Activated CD4-positive, alpha-beta memory T cell treated with anti-CD3 and anti-CD28 coated beads, Interleukin-2, amount 10 ng/mL, durations not matched to agents 7 days and 5 days (primary cell): ENCODE data around the gene NOPCHAP1. TPM values are rescaled to one million over a fixed set of nuclear protein-coding genes. Genes with fewer than 3 reads are reported as not detected.

Experiments
- CTCF ChIA-PET: fragments of 350-600 bp; sonication (Branson Sonifier 250); formaldehyde crosslinking; loops from one replicate; lab custom pipeline; 2021; ENCODE audit warnings: antibody characterized with exemption, inconsistent platforms; lab: Charles Lee
- POLR2A ChIA-PET: fragments of 350-600 bp; sonication (Branson Sonifier 250); formaldehyde crosslinking; loops from one replicate; lab custom pipeline; 2021; ENCODE audit warnings: antibody characterized with exemption; lab: Charles Lee
- DNase-seq: peaks from one replicate; pipeline ENCODE4 v3.0.0-alpha.2; 2020
- H3K27ac Mint-ChIP-seq: one replicate; pipeline ENCODE4 v1.8.0; 2021; ENCODE audit warnings: mild to moderate bottlenecking, mixed read lengths
- H3K27me3 Mint-ChIP-seq: one replicate; pipeline ENCODE4 v1.8.0; 2021; ENCODE audit warnings: mixed read lengths
- H3K36me3 Mint-ChIP-seq: one replicate; pipeline ENCODE4 v1.8.0; 2021; ENCODE audit warnings: low read depth, mixed read lengths
- H3K4me1 Mint-ChIP-seq: one replicate; pipeline ENCODE4 v1.8.0; 2021; ENCODE audit warnings: mixed read lengths
- H3K4me3 Mint-ChIP-seq: one replicate; pipeline ENCODE4 v1.8.0; 2021; ENCODE audit warnings: mild to moderate bottlenecking, mixed read lengths
- H3K9me3 Mint-ChIP-seq: one replicate; pipeline ENCODE4 v1.8.0; 2021; ENCODE audit warnings: mixed read lengths
- total RNA-seq, 2 experiments: library from RNA; stranded (reverse); gene quantifications; one replicate each; pipeline ENCODE4 v1.2.3, GENCODE V29; 2021

Gene NOPCHAP1
- total RNA-seq, 2 experiments from 2014 or later, result 10.3 to 12.0 TPM

- POLR2A ChIA-PET, result no interaction called here
- no peaks in the 10 kb centered on the region for H3K27me3 Mint-ChIP-seq
- no peak for DNase-seq
- H3K27ac Mint-ChIP-seq, result no peak overlapping the region
- CTCF ChIA-PET, result no interaction called here
- H3K9me3 Mint-ChIP-seq, result peaks cover 21% of the 10 kb centered on the region
- H3K4me3 Mint-ChIP-seq, result no peak overlapping the region
- peaks cover 83% of the 10 kb centered on the region for H3K36me3 Mint-ChIP-seq
- H3K4me1 Mint-ChIP-seq, result no peaks in the 10 kb centered on the region
Observed at GRCh38 chr12:105001476-105001875, 15.4 kb downstream of the NOPCHAP1 start.

DNA sequence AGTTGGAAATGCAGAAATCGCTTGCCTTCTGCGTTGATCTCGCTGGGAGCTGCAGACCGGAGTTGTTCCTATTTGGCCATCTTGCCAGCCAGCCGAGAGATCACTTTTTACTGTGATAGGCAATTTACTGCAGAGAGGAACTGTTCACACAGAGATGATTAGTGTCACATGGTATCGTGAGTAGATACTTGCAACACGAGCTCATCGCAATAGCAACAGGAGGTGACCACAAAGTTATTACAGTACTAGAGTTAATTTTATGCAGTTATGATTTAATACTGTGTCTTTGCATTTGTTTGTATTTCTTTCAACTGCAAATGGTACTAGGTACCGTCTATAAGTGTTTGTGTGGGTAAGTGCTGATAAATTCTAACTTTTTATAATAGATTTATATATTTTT, 27.8 kb downstream of the NOPCHAP1 start:
- peaks cover 51% of the 10 kb centered on the region for H3K36me3 Mint-ChIP-seq

GRCh38 chr12:105014603-105015002, 28.5 kb downstream of the NOPCHAP1 start:
- H3K9me3 Mint-ChIP-seq, result peaks cover 19% of the 10 kb centered on the region
- H3K27me3 Mint-ChIP-seq, result no peaks in the 10 kb centered on the region
- H3K4me1 Mint-ChIP-seq, result no peaks in the 10 kb centered on the region
- H3K4me3 Mint-ChIP-seq, result no peak overlapping the region
- no peak overlapping the region for H3K27ac Mint-ChIP-seq
- DNase-seq, result no peak
- H3K36me3 Mint-ChIP-seq, result peaks cover 44% of the 10 kb centered on the region
- ChIA-PET CTCF (interaction anchor here (1.0 kb wide), 1 partner anchor 10 kb away, joined by 4 read pairs; no protein-coding TSS in a partner anchor), POLR2A (interaction anchor here (0.6 kb wide), 1 partner anchor 518 kb away, joined by 3 read pairs; no protein-coding TSS in a partner anchor)

More for the DNA sequence above, 27.8 kb downstream of the NOPCHAP1 start:
- ChIA-PET POLR2A (interaction anchor here (0.6 kb wide), 1 partner anchor 518 kb away, joined by 3 read pairs; no protein-coding TSS in a partner anchor), CTCF (interaction anchor here (1.0 kb wide), 1 partner anchor 10 kb away, joined by 4 read pairs; no protein-coding TSS in a partner anchor)
- H3K4me3 Mint-ChIP-seq, result no peak overlapping the region
- H3K27me3 Mint-ChIP-seq, result no peaks in the 10 kb centered on the region
- peaks cover 25% of the 10 kb centered on the region for H3K9me3 Mint-ChIP-seq
- no peak overlapping the region for H3K27ac Mint-ChIP-seq
- no peak for DNase-seq
- H3K4me1 Mint-ChIP-seq, result no peaks in the 10 kb centered on the region

GRCh38 chr12:105015543-105015942, 29.4 kb downstream of the NOPCHAP1 start:
- no peak for DNase-seq
- Mint-ChIP-seq H3K4me3 (no peak overlapping the region), H3K27ac (no peak overlapping the region), H3K9me3 (peaks cover 11% of the 10 kb centered on the region), H3K36me3 (peaks cover 34% of the 10 kb centered on the region), H3K27me3 (no peaks in the 10 kb centered on the region), H3K4me1 (no peaks in the 10 kb centered on the region)
- ChIA-PET POLR2A (no interaction called here), CTCF (no interaction called here)

DNA sequence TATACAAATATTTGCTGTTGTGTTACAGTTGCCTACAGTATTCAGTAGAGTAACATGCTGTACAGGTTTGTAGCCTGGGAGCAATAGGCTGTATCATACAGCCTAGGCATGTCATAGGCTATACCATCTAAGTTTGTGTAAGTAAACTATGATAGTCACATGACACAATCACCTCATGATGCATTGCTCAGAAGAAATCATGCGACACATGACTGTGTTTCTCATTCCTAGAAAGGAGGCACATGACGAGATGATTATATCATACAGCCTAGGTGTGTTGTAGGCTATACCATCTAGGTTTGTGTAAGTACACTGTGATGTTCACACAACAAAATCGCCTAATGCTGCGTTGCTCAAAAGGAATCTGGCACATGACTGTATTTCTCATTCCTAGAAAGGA, 31.9 kb downstream of the NOPCHAP1 start:
- Mint-ChIP-seq H3K9me3 (no peaks in the 10 kb centered on the region), H3K36me3 (peaks cover 11% of the 10 kb centered on the region), H3K27ac (no peak overlapping the region), H3K27me3 (no peaks in the 10 kb centered on the region), H3K4me3 (no peak overlapping the region), H3K4me1 (no peaks in the 10 kb centered on the region)
- CTCF ChIA-PET, result no interaction called here
- POLR2A ChIA-PET, result no interaction called here
- no peak for DNase-seq

DNA sequence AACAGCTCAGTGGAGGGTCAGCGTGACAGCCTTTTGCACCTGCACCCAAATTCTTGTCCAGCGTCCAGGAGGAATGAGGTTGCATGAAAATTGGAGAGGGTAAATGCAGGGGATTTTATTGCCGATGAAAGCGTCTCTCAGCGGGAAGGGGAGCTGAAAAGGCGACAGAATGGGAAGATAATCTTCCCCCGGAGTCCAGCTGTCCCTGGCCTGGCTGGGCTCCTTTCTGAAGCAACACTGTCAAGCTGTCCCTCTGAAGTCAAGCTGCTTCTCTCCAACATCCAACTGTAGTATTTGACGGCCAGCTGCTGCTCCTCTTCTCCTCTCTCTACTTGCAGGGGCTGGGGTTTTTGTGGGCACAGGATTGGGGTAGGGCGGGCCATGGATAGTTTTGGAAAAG, 32.7 kb downstream of the NOPCHAP1 start:
- Mint-ChIP-seq H3K36me3 (peaks cover 7% of the 10 kb centered on the region), H3K9me3 (no peaks in the 10 kb centered on the region), H3K4me1 (no peaks in the 10 kb centered on the region), H3K27ac (no peak overlapping the region), H3K4me3 (no peak overlapping the region), H3K27me3 (no peaks in the 10 kb centered on the region)
- ChIA-PET CTCF (no interaction called here), POLR2A (no interaction called here)
- DNase-seq, result no peak

GRCh38 chr12:105020241-105020962, 34.3 kb downstream of the NOPCHAP1 start:
- no peaks in the 10 kb centered on the region for H3K27me3 Mint-ChIP-seq
- H3K9me3 Mint-ChIP-seq, result no peaks in the 10 kb centered on the region
- H3K4me1 Mint-ChIP-seq, result no peaks in the 10 kb centered on the region
- no peak overlapping the region for H3K27ac Mint-ChIP-seq
- ChIA-PET CTCF (no interaction called here), POLR2A (no interaction called here)
- no peak for DNase-seq
- peaks cover 6% of the 10 kb centered on the region for H3K36me3 Mint-ChIP-seq
- H3K4me3 Mint-ChIP-seq, result no peak overlapping the region

DNA sequence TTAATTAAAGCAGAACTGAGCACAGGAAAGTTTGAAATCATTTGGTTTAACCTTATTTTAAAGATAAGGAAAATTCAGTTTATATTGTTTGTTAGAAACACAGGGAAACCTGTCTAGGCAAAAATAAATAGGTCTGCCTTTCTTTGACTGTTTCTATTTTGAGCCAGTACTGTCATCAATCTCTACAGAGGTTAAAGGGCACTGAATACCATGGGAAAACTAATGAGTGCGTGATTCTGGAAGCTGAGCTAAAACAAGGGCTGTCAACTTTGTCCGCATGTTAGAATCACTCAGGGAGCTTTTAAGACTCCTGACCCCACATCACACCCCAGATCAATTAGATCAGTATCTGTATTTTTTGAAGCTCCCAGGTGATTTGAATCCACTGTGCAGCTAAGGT, 38.8 kb downstream of the NOPCHAP1 start:
- CTCF ChIA-PET, result no interaction called here
- no peak overlapping the region for H3K27ac Mint-ChIP-seq
- H3K4me3 Mint-ChIP-seq, result no peak overlapping the region
- DNase-seq, result no peak
- no peaks in the 10 kb centered on the region for H3K36me3 Mint-ChIP-seq
- POLR2A ChIA-PET, result no interaction called here
- H3K4me1 Mint-ChIP-seq, result no peaks in the 10 kb centered on the region
- H3K9me3 Mint-ChIP-seq, result no peaks in the 10 kb centered on the region
- no peaks in the 10 kb centered on the region for H3K27me3 Mint-ChIP-seq

DNA sequence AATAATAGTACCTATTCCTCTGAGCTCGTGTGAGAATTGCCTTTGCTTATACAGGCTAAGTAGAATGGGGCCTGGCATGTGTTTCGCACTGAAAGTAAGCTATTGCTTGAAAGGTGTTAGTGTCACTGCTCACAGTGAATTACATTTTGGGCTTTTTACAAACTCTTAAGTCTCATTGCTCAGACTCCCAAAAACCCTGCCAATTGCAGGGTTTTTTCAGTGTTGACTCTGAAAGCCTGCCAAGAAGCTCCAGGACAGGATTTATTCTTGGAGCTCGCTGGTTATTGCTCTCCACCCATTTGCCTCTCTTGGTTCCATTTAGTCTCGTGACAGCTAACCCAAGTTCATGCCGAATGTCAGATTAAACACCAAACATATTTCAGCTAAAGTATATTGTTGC, 39.8 kb downstream of the NOPCHAP1 start:
- no peaks in the 10 kb centered on the region for H3K9me3 Mint-ChIP-seq
- no peak overlapping the region for H3K4me3 Mint-ChIP-seq
- no peaks in the 10 kb centered on the region for H3K27me3 Mint-ChIP-seq
- DNase-seq, result no peak
- H3K36me3 Mint-ChIP-seq, result peaks cover under 1% of the 10 kb centered on the region
- peaks cover 2% of the 10 kb centered on the region for H3K4me1 Mint-ChIP-seq
- CTCF ChIA-PET, result no interaction called here
- H3K27ac Mint-ChIP-seq, result no peak overlapping the region
- POLR2A ChIA-PET, result no interaction called here

GRCh38 chr12:105026411-105026810, 40.3 kb downstream of the NOPCHAP1 start:
- H3K9me3 Mint-ChIP-seq, result no peaks in the 10 kb centered on the region
- ChIA-PET CTCF (no interaction called here), POLR2A (no interaction called here)
- no peaks in the 10 kb centered on the region for H3K27me3 Mint-ChIP-seq
- no peak overlapping the region for H3K4me3 Mint-ChIP-seq
- H3K27ac Mint-ChIP-seq, result no peak overlapping the region
- no peak for DNase-seq
- peaks cover 7% of the 10 kb centered on the region for H3K4me1 Mint-ChIP-seq
- peaks cover 3% of the 10 kb centered on the region for H3K36me3 Mint-ChIP-seq

DNA sequence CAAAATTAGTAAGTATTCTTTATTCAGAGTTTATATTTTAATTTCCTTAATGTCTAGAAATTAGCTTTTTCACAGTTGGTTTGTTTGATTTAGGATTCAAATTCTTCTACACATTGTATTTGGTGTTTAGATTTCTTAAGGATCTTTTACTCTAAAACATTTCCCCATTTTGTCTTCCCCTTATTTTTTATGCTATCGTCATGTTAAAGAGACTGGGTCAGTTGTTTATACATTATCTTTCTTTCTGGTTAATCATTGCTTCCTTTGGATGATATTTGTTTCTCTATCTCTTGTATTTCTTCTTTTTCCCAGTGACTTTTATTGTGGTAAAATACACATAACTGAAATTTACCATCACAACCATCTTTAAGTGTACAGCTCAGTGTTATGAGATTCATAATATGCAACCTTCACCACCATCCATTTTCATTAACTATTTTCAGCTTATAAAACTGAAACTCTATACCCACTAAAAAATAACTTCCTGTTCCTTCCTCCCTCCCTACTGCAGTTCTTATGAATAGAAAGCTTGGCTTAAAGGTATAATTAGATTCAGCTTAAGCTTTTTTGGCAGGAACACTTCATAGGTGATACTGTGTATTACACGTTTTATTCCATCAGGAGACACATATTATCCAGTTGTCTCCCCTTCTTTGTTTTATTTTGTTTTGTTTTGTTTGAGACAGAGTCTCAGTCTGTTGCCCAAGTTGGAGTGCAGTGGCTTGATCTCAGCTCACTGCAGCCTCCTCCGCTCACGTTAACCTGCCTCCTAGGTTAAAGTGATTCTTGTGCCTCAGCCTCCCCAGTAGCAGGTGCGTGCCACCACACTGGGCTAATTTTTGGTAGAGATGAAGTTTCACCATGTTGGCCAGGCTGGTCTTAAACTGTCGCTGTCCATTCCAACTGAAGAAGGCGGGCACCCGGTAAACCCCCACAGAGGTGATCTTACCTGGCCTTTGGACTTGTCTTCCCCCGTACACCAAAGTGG, 45.0 kb downstream of the NOPCHAP1 start:
- no peak for DNase-seq
- Mint-ChIP-seq H3K27me3 (no peaks in the 10 kb centered on the region), H3K4me3 (no peak overlapping the region), H3K27ac (peak overlapping the region; percentile 21), H3K9me3 (no peaks in the 10 kb centered on the region), H3K4me1 (peaks cover 29% of the 10 kb centered on the region), H3K36me3 (peaks cover 6% of the 10 kb centered on the region)
- POLR2A ChIA-PET, result no interaction called here
- CTCF ChIA-PET, result interaction anchor here (0.9 to 1.1 kb wide), 2 partner anchors 45 to 649 kb away, joined by 3 to 5 read pairs; partner anchors contain the start of gene NOPCHAP1

DNA sequence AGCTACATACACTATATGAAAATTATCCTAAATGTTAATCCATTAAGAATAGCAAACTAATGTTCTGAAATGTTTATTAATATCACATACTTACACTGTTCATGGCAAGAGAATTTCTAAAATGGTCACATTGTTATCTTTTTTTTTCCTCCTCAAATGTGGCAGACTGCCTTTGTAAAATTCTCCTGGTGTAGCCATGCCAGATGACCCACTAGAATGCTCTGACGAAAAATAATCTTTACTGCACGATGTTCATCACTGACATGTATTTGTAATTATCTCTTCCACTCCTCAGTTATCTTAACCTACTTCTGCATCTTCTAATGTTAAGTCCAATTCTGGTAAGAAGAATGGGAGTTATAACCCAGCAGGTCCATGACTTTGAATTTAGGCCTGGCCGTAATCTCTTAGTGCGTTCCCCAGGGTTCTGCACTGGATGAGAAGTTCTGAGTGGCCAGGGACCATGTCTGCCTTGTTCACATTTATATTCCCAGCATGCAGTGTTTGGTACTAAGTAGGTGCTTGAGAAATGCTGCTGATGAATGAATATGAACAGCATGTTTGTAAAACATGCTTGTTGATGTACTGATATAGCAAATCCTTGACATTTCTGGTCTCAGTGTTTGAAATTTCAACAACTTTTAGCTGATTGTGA, 46.7 kb downstream of the NOPCHAP1 start:
- no peak overlapping the region for H3K27ac Mint-ChIP-seq
- CTCF ChIA-PET, result interaction anchor here (1.3 kb wide), 1 partner anchor 651 kb away, joined by 3 read pairs; no protein-coding TSS in a partner anchor
- no peak for DNase-seq
- POLR2A ChIA-PET, result no interaction called here
- H3K9me3 Mint-ChIP-seq, result no peaks in the 10 kb centered on the region
- H3K36me3 Mint-ChIP-seq, result peaks cover 6% of the 10 kb centered on the region
- H3K4me1 Mint-ChIP-seq, result peaks cover 41% of the 10 kb centered on the region
- H3K4me3 Mint-ChIP-seq, result no peak overlapping the region
- H3K27me3 Mint-ChIP-seq, result no peaks in the 10 kb centered on the region
